GM21447 (cell line): ENCODE results near the gene DOCK1.
"Not testable (repeated sequence)": the region's sequence is repeated elsewhere in the genome, so short reads cannot be mapped to it uniquely, and the experiment has no call there.

ENCODE experiments used
- ATAC-seq: cut with Tn5 transposase; IDR thresholded peaks from one replicate; pipeline ENCODE4 v1.9.1; 2021; ENCODE audit not compliant: unreplicated experiment

The DOCK1 gene

GRCh38 chr10:127259347-127259746, 354.1 kb downstream of the DOCK1 start:
- ATAC-seq: no peak

- ATAC-seq: no peak
Measured at GRCh38 chr10:127262606-127263005, 357.4 kb downstream of the DOCK1 start.

DNA sequence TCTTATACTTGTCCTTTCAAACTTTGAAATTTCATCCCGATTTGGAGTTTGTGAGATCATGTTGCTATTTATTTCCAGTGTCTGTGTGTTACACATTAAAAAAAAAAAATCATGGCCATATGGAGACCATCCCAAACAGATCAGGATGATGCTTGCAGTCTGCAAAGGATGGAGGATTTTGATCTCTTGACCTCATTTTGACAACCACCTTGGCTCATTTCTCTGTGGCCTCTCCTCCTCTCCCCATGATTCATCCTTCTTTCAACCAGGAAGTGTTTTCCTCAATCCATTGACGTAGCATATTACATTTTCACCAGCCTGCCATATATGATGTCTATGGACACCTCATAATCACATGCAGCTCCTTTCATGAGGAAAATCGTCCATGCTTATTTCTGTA, 360.1 kb downstream of the DOCK1 start:
- no peak for ATAC-seq

- no peak for ATAC-seq
Measured at GRCh38 chr10:127266431-127266830, 361.2 kb downstream of the DOCK1 start.

GRCh38 chr10:127267442-127267841, 362.2 kb downstream of the DOCK1 start:
- no peak for ATAC-seq

- no peak for ATAC-seq
Measured at GRCh38 chr10:127272076-127272475, 366.8 kb downstream of the DOCK1 start.

DNA sequence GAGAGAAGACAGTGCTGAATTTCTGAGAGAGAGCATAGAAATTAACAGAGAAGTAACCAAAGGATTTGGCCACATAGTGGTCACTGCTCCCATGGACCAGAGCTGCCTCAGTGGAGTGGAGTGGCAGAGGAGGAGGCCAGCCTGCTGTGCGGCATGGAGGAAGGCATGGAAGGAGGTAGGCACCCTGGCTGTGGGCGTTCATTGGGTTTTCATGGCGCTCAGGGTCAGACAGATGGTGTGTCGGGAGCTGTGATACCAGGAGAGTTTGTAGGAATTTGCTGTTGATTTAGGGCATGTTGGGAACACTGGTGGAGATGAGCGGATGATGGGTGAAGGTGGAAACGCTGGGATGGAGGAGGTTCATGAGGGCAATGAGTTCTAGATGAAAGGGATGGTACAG, 370.0 kb downstream of the DOCK1 start:
- ATAC-seq: no peak

- ATAC-seq: no peak
Measured at GRCh38 chr10:127275793-127276450, 370.7 kb downstream of the DOCK1 start.

- ATAC-seq: no peak
Measured at GRCh38 chr10:127276794-127277462, 371.7 kb downstream of the DOCK1 start.

DNA sequence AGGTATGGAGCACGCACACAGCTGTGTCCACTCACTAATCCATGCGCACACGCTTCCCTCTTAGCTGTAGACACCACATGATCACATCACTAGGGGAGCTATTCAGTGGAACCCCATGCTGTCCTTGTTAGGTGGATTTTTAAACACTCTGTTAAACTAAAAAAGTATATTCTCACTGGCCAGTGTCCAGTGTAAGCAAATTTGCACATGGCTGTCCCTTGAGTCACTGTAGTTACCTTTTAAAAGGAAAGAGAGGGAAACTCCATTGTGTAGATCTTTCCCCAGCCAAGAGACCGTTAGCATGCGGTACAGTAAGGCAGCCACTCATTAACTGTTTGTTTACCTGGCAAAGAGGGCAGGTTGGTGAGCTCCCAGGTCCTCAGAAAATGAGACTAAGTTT, 372.8 kb downstream of the DOCK1 start:
- ATAC-seq: no peak

DNA sequence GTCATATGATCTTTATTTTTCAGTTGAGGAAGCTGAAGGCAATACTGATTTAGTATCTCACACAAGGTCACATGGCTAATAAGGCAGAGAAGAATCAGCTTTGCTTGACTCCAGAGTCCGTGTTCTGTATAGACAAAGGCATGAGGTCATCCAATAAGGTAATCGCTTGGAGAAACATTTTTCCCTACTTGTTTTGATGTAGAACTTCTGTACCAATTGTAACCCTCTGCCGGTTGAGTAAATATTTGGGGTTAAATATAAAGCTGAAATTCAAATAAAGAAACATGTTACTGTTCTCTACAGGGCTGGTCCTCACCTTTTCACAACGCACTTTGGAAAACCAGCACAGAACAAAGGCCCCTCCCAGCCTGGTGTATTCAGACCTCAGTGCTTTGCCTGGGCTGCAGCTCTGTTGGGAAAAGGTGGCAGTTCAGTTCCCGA, 374.1 kb downstream of the DOCK1 start:
- ATAC-seq: no peak

DNA sequence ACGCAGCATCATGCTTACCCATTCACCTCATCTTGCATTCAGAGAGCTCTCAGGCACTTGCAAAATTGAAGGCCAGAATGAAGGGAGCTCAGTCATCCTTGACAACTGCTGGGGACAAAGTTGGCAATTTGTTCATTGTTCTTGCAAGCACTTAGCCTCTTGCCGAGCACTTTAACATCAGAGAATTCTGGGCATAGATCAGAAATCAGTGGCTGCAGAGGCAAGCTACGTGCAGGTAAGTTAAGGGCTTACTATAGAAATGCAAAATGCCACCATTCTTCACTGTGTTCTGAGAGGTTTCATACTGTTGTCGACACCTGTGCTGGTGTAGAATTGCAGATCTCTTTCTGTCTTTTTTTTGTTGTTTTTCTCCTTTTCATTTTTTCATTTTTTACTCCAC, 375.2 kb downstream of the DOCK1 start:
- ATAC-seq: no peak

GRCh38 chr10:127283017-127283416, 377.8 kb downstream of the DOCK1 start:
- no peak for ATAC-seq

GRCh38 chr10:127283576-127283975, 378.3 kb downstream of the DOCK1 start:
- ATAC-seq: no peak

DNA sequence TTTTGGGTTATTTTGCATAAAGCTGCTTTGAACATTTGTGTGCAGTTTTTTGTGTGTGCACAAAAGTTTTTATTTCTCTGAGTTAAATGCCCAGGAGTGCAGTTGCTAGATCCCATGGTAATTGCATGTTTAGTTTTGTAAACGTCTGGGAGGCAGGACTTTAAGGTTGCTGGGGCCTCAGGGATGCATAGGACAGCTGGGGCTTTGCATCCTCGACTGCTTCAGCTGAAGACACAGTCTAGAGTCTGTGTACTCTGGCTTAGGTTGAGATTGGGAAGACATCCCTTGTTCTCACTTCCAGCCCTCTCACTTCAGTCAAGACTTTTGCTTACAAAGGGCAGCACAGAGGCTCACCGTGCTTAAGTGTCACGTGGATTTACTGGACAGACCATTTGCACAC, 385.6 kb downstream of the DOCK1 start:
- ATAC-seq: no peak

DNA sequence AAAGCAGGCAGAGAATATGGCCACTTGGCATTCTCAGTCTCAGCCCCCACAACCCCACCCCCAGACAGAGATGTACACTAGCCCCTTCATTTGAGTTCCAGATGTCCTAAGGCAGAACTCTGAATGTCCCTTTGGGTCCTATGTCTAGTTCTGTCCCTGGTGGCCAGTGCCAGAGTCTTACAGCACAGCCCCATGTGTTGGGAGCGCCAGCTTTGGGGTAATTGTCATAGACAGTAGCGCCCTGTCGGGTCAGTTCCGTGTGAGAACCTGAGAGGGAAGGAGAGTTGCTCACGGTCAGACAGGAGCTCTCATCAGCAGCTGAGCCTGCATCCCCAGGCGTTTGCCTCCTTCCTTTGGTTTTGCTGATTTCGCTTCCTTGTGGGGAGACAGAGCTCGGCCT, 386.1 kb downstream of the DOCK1 start:
- no peak for ATAC-seq

- no peak for ATAC-seq
Measured at GRCh38 chr10:127292888-127293287, 387.7 kb downstream of the DOCK1 start.

- ATAC-seq: no peak
Measured at GRCh38 chr10:127293640-127294039, 388.4 kb downstream of the DOCK1 start.

GRCh38 chr10:127296696-127297095, 391.5 kb downstream of the DOCK1 start:
- ATAC-seq: no peak

DNA sequence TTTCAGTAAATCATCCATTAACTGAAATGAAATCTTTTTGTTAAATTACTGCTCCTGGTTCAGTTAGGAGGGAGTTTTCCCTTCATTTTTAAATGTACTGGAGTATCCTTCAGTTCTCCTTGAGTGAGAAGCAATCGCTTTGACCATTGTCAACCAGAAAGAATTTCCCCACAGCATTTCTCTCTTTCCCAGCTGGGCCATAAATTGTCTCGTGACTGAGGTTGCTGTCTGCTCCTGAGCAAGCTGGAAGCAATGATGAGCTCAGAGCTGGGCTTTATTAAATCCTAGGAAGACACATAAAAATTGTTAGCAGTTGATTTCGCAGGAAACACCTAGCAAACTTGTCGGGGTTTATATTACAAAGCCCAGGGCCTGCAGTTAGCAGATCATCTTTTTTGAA, 393.2 kb downstream of the DOCK1 start:
- ATAC-seq: no peak

- ATAC-seq: not testable (repeated sequence)
Measured at GRCh38 chr10:127299192-127299591, 394.0 kb downstream of the DOCK1 start.

- no peak for ATAC-seq
Measured at GRCh38 chr10:127299956-127300689, 394.9 kb downstream of the DOCK1 start.
